Fibroblast of lung (primary cell): ENCODE results near the gene FAM20C. TPM values are rescaled to one million over a fixed set of nuclear protein-coding genes. Genes with fewer than 3 reads are reported as not detected.

ENCODE experiments used
- DNase-seq, 2 donors: peaks; one replicate each; pipeline versions ENCODE4 v3.0.0 to v3.0.0-alpha.2; 2010; ENCODE audit warnings: low read depth in 2 of 2
- H2AFZ ChIP-seq: 2 replicates; pipeline ENCODE4 v1.5.1; 2012; ENCODE audit warnings: low read length, control low read depth, inconsistent platforms
- H3K27ac ChIP-seq: 2 replicates; pipeline ENCODE4 v1.5.1; 2011; ENCODE audit warnings: low read length, control low read depth; ENCODE audit not compliant: insufficient read depth
- H3K27me3 ChIP-seq: 2 replicates; pipeline ENCODE4 v1.5.1; 2011; ENCODE audit warnings: mild to moderate bottlenecking, low read length; ENCODE audit not compliant: control insufficient read depth, insufficient read depth
- H3K36me3 ChIP-seq: 2 replicates; pipeline ENCODE4 v1.5.1; 2011; ENCODE audit warnings: low read length; ENCODE audit not compliant: control insufficient read depth, insufficient read depth
- H3K4me1 ChIP-seq: 2 replicates; pipeline ENCODE4 v1.5.1; 2011; ENCODE audit warnings: low read length; ENCODE audit not compliant: control insufficient read depth, insufficient read depth; ENCODE audit errors: extremely low read depth
- H3K4me2 ChIP-seq: 2 replicates; pipeline ENCODE4 v1.5.1; 2011; ENCODE audit warnings: low read length, control low read depth; ENCODE audit not compliant: insufficient read depth; ENCODE audit errors: extremely low read depth
- H3K4me3 ChIP-seq, 4 experiments: fragments of 200-600 bp in 1 of 4; sonication (generic) in 1 of 4; replicated peaks in 1 of 4; 2 replicates each; pipeline ENCODE4 v1.5.1; 2011 to 2016; ENCODE audit warnings: low read length in 4 of 4, low read depth in 3 of 4, mild to moderate bottlenecking in 3 of 4, control low read depth in 2 of 4, inconsistent platforms in 1 of 4, mixed read lengths in 1 of 4; ENCODE audit not compliant: insufficient read depth in 1 of 4; ENCODE audit errors: control extremely low read depth in 1 of 4
- H3K79me2 ChIP-seq: 2 replicates; pipeline ENCODE4 v1.5.1; 2012; ENCODE audit warnings: mild to moderate bottlenecking, low read length, inconsistent platforms; ENCODE audit not compliant: control insufficient read depth, insufficient read depth
- H3K9ac ChIP-seq: 2 replicates; pipeline ENCODE4 v1.5.1; 2011; ENCODE audit warnings: mild to moderate bottlenecking, low read length, control low read depth; ENCODE audit not compliant: insufficient read depth
- H3K9me3 ChIP-seq: 2 replicates; pipeline ENCODE4 v1.5.1; 2012; ENCODE audit warnings: low read depth, low read length; ENCODE audit not compliant: control insufficient read depth, insufficient read depth
- H4K20me1 ChIP-seq: 2 replicates; pipeline ENCODE4 v1.5.1; 2011; ENCODE audit warnings: low read length; ENCODE audit not compliant: control insufficient read depth, insufficient read depth; ENCODE audit errors: extremely low read depth
- CTCF ChIP-seq, 2 donors: IDR thresholded peaks in 1 of 2; conservative IDR thresholded peaks in 1 of 2; 1 replicate in 1 of 2; 2 replicates in 1 of 2; pipeline ENCODE4 v1.5.1; 2011 to 2012; ENCODE audit warnings: low read length in 2 of 2, control low read depth in 1 of 2, inconsistent platforms in 1 of 2, low read depth in 1 of 2, mild to moderate bottlenecking in 1 of 2
- EZH2 ChIP-seq: IDR thresholded peaks from 2 replicates; pipeline ENCODE4 v1.5.1; 2012; ENCODE audit warnings: low read length, control low read depth, mild to moderate bottlenecking; ENCODE audit errors: missing control alignments
- polyA plus RNA-seq, 2 donors: library from polyadenylated mRNA; depleted of rRNA in 1 of 2; stranded (reverse) in 1 of 2; unstranded in 1 of 2; fragments of >200 nt; gene quantifications; 2 replicates each; pipeline ENCODE4 v1.2.1, GENCODE V29; 2011 to 2012; ENCODE audit warnings: missing spikeins in 1 of 2
- total RNA-seq: library from RNA; depleted of rRNA; stranded (reverse); fragments of >200 nt; gene quantifications from 2 replicates; pipeline ENCODE4 v1.2.1, GENCODE V29; 2014

The FAM20C gene
- total and polyA plus RNA-seq, 2 donors (not counting 1 experiment from before 2014, with no cell fraction given): 31.8 to 70.7 TPM

- no peaks in the 10 kb centered on the region for H3K36me3 ChIP-seq
- H3K4me2 ChIP-seq: peak overlapping the region; percentile 88
- peak overlapping the region; percentile 86 for H3K27ac ChIP-seq
- H3K9me3 ChIP-seq: no peaks in the 10 kb centered on the region
- no peak for TF ChIP-seq EZH2
- TF ChIP-seq CTCF (conservative IDR thresholded peaks at IDR 0.05 in 1 of 2, IDR thresholded peaks at IDR 0.05 in 1 of 2; ENCODE audit: low read depth in 1 of 2, low read length in 2 of 2): no peak
- no peaks in the 10 kb centered on the region for H4K20me1 ChIP-seq
- peak overlapping the region; percentile 95 for H2AFZ ChIP-seq
- H3K9ac ChIP-seq: peak overlapping the region; percentile 87
- H3K4me1 ChIP-seq: peaks cover 12% of the 10 kb centered on the region
- H3K27me3 ChIP-seq: no peaks in the 10 kb centered on the region
- H3K4me3 ChIP-seq: peak overlapping the region; percentile 58 to 74 (median 74)
- DNase-seq: peak; percentile 99
- H3K79me2 ChIP-seq: no peaks in the 10 kb centered on the region
These were observed 43.2 kb upstream of the FAM20C start for GRCh38 chr7:148932-149790.

- peak overlapping the region; percentile 26 for H2AFZ ChIP-seq
- H3K36me3 ChIP-seq: no peaks in the 10 kb centered on the region
- peak overlapping the region; percentile 86 for H3K27ac ChIP-seq
- TF ChIP-seq EZH2: no peak
- no peak for TF ChIP-seq CTCF (conservative IDR thresholded peaks at IDR 0.05 in 1 of 2, IDR thresholded peaks at IDR 0.05 in 1 of 2; ENCODE audit: low read depth in 1 of 2, low read length in 2 of 2)
- no peaks in the 10 kb centered on the region for H4K20me1 ChIP-seq
- no peaks in the 10 kb centered on the region for H3K27me3 ChIP-seq
- no peak for DNase-seq
- H3K9ac ChIP-seq: peak overlapping the region; percentile 87
- peak overlapping the region; percentile 46 to 74 (median 74) for H3K4me3 ChIP-seq
- peaks cover 12% of the 10 kb centered on the region for H3K4me1 ChIP-seq
- H3K4me2 ChIP-seq: peak overlapping the region; percentile 75
- no peaks in the 10 kb centered on the region for H3K9me3 ChIP-seq
- H3K79me2 ChIP-seq: no peaks in the 10 kb centered on the region
These were observed 42.4 kb upstream of the FAM20C start for GRCh38 chr7:149791-150636.

GRCh38 chr7:150811-151221 is 41.6 kb upstream of the FAM20C start:
- H2AFZ ChIP-seq: peak overlapping the region; percentile 8
- H3K27me3 ChIP-seq: no peaks in the 10 kb centered on the region
- peak overlapping the region; percentile 9 for H3K4me2 ChIP-seq
- peaks cover 15% of the 10 kb centered on the region for H3K4me1 ChIP-seq
- peak; percentile 18 to 56 for DNase-seq
- TF ChIP-seq EZH2: no peak
- no peak for TF ChIP-seq CTCF (conservative IDR thresholded peaks at IDR 0.05 in 1 of 2, IDR thresholded peaks at IDR 0.05 in 1 of 2; ENCODE audit: low read depth in 1 of 2, low read length in 2 of 2)
- H3K9me3 ChIP-seq: no peaks in the 10 kb centered on the region
- H3K9ac ChIP-seq: no peak overlapping the region
- H4K20me1 ChIP-seq: no peaks in the 10 kb centered on the region
- H3K79me2 ChIP-seq: no peaks in the 10 kb centered on the region
- H3K4me3 ChIP-seq: no peak overlapping the region
- H3K36me3 ChIP-seq: no peaks in the 10 kb centered on the region
- H3K27ac ChIP-seq: no peak overlapping the region
